ENCODE data around the gene ONECUT3. TPM values are rescaled to one million over a fixed set of nuclear protein-coding genes. Genes with fewer than 3 reads are reported as not detected.

ONECUT3 gene
- total and polyA plus RNA-seq, 9 of the 15 experiments (the other 6 are each of a cell fraction or from before 2014, with no cell fraction given) = not detected

- TF ChIP-seq MGA (IDR thresholded peaks at IDR 0.05) (peak; percentile 5; the same call in 1 of the 2 replicates), AFF4 (CRISPR knock-in tag; IDR thresholded peaks at IDR 0.05) (no peak), HCFC1 (IDR thresholded peaks at IDR 0.05; ENCODE audit: low read depth, low read length) (no peak), CREB3 (tag; conservative IDR thresholded peaks at IDR 0.05; ENCODE audit: low read depth) (no peak), HDAC2 (IDR thresholded peaks at IDR 0.05) (no peak), BDP1 (IDR thresholded peaks at IDR 0.05; ENCODE audit: insufficient read depth, insufficient read length) (no peak), ZBED1 (IDR thresholded peaks at IDR 0.05) (no peak), MEIS2 (IDR thresholded peaks at IDR 0.05; ENCODE audit: partially characterized antibody) (no peak), ZBTB2 (IDR thresholded peaks at IDR 0.05) (no peak), SMAD3 (CRISPR knock-in tag; conservative IDR thresholded peaks at IDR 0.05) (no peak)
These were observed 43.3 kb downstream of the ONECUT3 start (continued) for GRCh38 chr19:1796395-1797142.
